GM18526 (cell line): Measurements from ENCODE around the gene TECTA.

Source experiments
- POLR2A ChIP-seq: IDR thresholded peaks from 3 replicates; pipeline ENCODE4 v1.6.1; 2011; ENCODE audit not compliant: insufficient read length; ENCODE audit errors: extremely low read depth

The TECTA gene

GRCh38 chr11:121109916-121110586 lies 9.0 kb downstream of the TECTA start:
- TF ChIP-seq POLR2A, result no peak

- no peak for TF ChIP-seq POLR2A
Measured at GRCh38 chr11:121110871-121111724, 10.1 kb downstream of the TECTA start.

GRCh38 chr11:121112498-121113455 lies 11.7 kb downstream of the TECTA start:
- no peak for TF ChIP-seq POLR2A

- no peak for TF ChIP-seq POLR2A
Measured at GRCh38 chr11:121113611-121114010, 12.6 kb downstream of the TECTA start.

- no peak for TF ChIP-seq POLR2A
Measured at GRCh38 chr11:121117788-121118187, 16.7 kb downstream of the TECTA start.

- no peak for TF ChIP-seq POLR2A
Measured at GRCh38 chr11:121119440-121119839, 18.4 kb downstream of the TECTA start.

GRCh38 chr11:121122328-121122727 lies 21.3 kb downstream of the TECTA start:
- no peak for TF ChIP-seq POLR2A

GRCh38 chr11:121123496-121124069 lies 22.5 kb downstream of the TECTA start:
- TF ChIP-seq POLR2A, result no peak

GRCh38 chr11:121127809-121128208 lies 26.8 kb downstream of the TECTA start:
- TF ChIP-seq POLR2A, result no peak

- TF ChIP-seq POLR2A, result no peak
Measured at GRCh38 chr11:121129362-121130340, 28.6 kb downstream of the TECTA start.

GRCh38 chr11:121131656-121132055 lies 30.6 kb downstream of the TECTA start:
- no peak for TF ChIP-seq POLR2A

- TF ChIP-seq POLR2A, result no peak
Measured at GRCh38 chr11:121132211-121132976, 31.4 kb downstream of the TECTA start.

- no peak for TF ChIP-seq POLR2A
Measured at GRCh38 chr11:121134741-121135312, 33.8 kb downstream of the TECTA start.
